Posterior cingulate gyrus (tissue), 11 donors: ENCODE data around the gene FAM3B.
"Not testable (repeated sequence)": the region's sequence is repeated elsewhere in the genome, so short reads cannot be mapped to it uniquely, and the experiment has no call there.

Experiments
- DNase-seq, 10 donors: peaks; one replicate each; pipeline versions ENCODE4 v3.0.0 to v3.0.0-alpha.2; 2020 to 2021; ENCODE audit warnings: mixed read lengths in 3 of 10
- intact Hi-C: fragments of 100-400 bp; cut with DNase I; formaldehyde crosslinking; loops from one replicate; pipeline ENCODE4 v1.15.1; 2023

The FAM3B gene, protein sequence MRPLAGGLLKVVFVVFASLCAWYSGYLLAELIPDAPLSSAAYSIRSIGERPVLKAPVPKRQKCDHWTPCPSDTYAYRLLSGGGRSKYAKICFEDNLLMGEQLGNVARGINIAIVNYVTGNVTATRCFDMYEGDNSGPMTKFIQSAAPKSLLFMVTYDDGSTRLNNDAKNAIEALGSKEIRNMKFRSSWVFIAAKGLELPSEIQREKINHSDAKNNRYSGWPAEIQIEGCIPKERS

DNA sequence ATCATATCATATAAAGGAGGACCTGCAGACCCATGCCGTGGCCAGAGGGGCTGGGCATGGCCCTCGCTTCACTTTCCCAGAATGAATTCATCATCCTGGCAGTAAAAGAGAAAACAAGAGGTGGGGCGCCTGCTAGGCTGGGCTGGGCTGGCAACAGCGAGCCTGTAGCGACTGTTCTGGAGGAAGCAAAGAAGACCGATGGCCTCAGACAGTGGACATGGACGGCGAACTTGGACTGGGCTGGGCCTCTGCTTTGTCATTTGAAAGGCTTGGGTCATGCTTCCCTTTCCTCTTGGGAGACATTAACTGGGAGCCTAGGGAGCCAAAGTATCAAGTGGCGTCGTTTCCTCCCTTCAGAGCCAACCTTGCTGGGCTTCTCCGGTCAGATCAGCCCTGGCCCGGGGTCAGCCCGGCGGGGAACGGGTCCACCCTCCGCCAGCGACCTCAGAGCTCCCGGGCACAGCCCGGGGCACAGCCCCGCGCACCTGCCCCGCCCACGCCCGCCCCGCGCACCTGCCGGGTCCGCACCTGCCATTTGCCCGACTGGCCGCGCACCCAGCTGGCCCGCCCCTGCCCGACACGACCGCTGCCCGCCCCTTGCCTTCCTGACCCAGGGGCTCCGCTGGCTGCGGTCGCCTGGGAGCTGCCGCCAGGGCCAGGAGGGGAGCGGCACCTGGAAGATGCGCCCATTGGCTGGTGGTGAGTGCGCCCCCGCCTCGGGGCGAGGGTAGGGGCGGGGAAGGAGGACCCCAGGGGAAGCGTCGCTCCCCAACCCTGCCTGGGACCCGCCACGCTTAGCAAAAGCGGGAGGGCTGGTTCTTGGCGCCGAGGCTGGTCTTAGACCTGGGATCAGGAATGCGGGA, at the start of gene FAM3B:
Gene FAM3B, plus strand, starts transcription at position 602 of the 863 bp plus-strand sequence. Its CDS starts 79 bp downstream, at position 681.
- intact Hi-C loops, result no loop called here
- DNase-seq, result peak in 1 of 10 donors; percentile 70

DNA sequence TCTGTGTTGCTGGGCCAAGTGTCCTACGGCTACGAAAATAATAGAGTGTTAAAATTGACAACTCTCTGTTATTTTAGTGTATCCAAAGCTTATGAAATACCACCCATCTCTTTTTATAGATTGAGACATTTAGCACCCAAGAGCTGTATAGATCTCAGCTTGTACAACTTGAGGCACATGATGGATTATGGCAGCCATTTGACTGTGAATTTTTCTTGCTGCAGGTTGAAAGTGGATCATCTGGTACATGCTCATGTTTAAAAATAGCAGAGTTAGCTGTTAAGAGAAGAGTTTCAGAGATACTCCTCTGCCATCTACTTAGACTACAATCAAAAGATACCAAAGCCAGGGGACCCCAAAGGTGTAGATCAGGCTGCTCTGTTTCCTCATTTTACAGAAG, 49.3 kb upstream of the FAM3B start:
- no peak for DNase-seq
- intact Hi-C loops, result no loop called here

DNA sequence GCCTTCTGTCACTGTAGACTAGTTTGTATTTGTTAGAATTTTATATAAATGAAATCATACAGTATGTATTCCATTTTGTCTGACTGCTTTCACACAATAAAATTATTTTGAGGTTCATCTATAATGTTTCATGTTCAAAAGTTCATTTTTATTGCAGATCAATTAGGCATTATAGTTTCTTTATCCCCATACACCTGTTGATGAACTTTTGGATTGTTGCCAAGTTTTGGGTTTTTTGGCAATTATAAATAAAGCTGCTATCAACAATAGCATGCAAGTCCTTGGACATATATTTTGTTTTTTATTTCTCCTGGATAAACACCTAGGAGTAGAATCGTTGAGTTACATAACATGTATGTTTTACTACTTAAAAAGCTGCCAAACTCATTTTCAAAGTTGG, 47.1 kb upstream of the FAM3B start:
- DNase-seq, result no peak
- intact Hi-C loops, result no loop called here

DNA sequence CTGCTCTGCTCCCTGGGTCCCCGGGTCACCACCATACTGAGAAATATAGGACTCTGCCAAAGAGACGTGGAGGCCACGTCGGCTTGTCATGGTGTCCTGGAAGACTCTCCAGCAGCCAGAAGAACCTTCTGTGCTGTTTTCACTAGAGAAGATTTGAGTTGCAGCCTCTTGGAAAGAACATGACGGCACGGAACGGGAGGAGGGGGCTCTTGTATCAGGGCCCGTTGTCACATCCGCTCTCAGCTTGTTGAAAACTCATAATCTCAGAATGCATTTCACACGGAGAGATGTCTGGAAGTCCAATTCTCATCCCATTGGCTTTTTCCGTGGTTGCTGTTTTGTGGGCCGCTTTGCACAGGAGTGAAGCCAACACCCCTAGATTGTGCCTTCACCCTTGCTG, 39.4 kb upstream of the FAM3B start:
- intact Hi-C loops, result no loop called here
- no peak for DNase-seq

DNA sequence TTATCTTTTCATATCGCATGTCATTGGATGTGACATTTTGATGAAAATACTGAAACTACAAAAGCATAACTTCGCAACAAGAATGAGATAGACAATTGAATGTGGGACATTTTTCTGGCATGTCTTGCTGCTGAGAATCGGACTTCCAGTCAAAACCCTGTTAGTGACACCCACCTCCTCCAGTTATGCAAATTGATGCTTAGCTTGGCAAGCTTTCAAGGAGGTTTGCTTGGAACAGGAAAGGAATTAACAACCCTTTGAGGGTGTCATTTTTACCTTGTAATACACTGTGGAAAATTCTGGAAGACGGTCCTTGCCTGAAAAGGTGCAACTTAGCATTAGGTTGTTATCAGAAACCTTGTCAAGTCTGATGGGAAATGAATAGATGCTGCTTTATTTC, 38.8 kb upstream of the FAM3B start:
- intact Hi-C loops, result no loop called here
- DNase-seq, result no peak

DNA sequence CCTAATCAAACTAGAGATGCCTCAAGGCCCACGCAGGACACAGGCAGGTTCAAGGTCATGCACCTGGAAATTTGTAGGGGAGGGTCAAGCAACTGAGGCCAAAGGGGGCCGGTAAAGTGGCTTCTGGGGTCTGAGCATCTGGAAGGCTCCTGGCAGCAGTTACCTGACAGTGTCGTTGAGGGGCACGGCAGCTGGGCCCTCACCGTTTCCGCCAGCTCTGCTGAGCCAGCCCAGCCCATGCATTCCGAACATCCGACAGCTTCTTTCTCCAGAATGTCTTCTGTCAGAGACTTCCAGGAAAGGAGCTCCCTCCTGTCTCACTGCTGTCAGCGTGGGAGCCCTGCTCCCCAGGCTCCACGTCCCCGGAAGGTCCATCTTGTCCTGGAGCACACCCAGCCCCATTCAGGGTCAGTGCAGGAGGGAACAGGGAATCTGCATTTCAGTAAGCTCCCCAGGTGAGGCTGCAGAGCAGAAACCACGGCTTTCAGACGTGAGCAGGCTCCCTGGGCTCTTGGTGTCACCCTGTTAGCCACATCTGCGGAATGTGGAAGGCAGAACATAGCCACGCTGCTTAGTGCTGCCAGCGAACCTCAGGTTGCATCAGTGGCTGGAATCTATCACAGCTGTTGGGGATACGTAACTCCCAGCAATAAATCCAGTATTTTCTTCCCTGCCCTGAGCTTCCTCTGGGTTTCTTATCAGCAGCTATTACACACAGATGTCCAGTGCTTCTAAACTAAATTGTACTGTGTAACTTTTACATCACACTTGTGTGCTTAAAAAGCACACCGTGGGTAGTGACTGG, 36.3 kb upstream of the FAM3B start:
- intact Hi-C loops, result loop anchor here (10.0 kb wide), 1 partner anchor 334 kb away; no protein-coding TSS in a partner anchor
- no peak for DNase-seq

DNA sequence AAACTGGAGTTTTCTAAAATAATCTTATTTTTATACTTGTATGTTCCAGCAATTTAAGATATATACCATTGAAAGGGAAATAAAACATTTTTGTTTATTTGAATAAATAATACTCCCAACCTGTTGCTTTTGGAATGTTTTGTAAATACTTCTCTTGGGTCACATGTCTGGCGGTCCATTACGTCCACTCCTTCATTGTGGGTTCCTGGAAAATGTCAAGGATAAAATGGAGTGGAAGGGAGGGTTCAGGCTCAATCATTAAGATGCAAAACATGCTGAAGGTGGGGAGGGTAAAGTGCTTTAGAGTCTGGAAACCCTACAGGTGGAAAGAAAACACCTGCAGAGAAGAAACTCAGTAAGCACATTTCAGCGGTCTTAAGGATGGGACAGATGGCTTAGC, 34.2 kb upstream of the FAM3B start:
- intact Hi-C loops, result loop anchor here (2.0 to 10.0 kb wide), 3 partner anchors 178 to 496 kb away; no protein-coding TSS in a partner anchor
- DNase-seq, result no peak

DNA sequence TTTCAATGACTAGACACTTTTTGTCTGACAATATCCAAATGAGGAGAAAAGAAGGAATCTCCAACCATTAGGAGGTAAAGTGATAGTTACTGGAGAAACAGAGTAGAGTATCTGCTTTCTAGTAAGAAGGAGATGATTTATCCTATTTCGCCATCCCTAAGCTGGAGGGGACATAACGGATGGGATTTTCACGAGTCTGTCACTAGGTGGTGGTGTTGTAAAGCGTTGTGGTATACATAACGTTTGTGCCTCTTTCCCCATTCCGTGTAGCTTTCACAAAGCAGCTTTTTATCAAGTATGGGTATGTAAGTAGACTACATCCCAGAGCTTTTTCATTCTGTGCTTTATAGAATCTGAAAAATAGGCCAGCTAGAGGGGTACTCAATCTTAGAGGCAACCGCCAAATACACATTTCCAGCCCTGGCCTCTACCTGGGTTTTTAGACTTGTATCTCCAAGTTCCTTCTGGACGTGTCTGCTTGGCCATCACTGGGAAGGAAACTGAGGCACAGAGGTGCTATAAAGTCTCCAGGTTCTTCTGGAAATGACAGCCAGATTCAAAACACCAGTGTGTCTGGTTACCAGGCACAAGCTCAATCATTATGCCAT, 33.3 kb upstream of the FAM3B start:
- intact Hi-C loops, result loop anchor here (2.0 to 10.0 kb wide), 3 partner anchors 177 to 495 kb away; no protein-coding TSS in a partner anchor
- DNase-seq, result peak in 3 of 10 donors; percentile 30 to 53 (median 36)

DNA sequence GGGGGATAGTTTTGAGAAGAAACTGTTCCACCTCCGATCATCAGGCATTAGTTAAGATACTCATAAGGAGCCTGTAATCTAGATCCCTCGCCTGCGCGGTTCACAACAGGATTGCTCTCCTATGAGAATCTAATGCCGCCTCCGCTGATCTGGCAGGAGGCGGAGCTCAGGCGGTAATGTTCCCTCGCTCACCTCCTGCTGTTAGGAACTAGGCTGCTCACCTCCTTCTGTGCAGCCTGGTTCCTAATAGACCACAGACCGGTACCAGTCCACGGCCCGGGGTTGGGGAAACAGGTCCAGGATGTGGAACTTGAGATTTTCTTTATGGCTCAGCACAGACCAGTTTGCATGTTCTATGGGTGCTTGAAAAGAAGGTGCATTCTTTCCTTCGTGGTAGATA, 27.2 kb upstream of the FAM3B start:
- DNase-seq, result no peak
- intact Hi-C loops, result loop anchor here (10.0 kb wide), 1 partner anchor 325 kb away; no protein-coding TSS in a partner anchor

DNA sequence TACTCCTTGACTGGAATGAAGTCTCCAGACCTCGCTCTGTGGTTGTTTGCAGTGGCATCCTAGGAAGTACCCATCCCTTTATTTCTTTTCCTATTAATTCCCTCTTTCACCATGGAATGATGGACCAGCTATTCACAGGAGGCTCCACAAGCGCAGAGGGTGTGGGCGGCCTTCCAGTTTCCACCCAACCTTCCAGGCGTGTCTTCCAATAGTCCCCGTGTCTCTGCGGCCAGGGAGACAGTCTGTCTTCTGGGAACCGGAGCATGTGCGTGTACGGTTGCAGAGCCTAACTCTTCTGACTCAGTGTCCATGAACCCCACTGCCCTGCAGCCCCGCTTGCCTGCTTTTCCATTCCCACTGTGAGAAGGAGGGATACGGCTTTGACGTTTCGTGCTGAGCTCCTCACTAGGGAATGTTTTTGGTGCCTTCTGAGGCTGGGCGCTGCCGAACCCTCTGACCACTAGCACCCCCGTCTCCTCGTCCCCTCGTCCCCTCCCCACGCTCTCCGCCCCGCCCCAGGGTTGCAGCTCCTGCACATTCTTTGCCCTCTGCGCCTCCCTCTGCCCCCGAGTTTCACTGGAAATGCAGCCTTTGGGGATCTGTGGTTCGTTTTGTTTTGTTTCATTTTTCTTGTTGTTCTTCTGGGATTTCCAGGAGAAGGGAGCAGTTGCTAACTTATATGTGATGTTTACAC, 26.3 kb upstream of the FAM3B start:
- peak in 1 of 10 donors; percentile 73 for DNase-seq
- intact Hi-C loops, result no loop called here

DNA sequence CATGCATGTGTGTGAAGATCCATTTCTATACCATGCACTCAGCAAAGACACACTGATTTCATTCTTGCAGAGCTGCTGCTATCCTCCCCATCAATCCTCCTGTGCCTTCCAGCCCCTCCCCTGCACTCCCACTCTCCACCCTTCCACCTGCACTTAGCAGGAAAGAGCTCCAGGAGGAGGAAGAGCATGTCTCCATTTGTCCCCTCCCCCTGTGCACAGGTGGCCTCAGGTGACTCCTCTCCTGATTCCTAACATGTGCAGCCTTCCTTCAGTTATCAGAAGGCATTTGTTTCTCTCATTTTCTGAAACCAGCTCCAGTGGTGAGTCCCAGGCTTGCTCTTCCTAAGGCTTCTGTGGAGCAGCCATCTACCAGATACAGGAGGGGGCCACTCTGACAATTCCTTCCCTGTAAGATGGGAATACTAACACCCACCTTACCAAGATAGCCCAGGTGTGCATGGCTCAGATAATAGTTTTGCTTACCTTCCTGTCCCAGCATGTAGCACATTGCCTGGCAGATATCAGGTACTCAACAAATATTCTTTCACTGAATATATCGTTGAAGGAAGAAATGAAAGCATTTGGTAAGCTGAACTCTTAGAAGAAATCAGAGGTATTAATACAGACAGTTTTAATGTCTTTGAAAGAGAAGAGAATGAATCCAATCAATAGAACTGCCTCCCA, 21.9 kb upstream of the FAM3B start:
- intact Hi-C loops, result no loop called here
- DNase-seq, result no peak

DNA sequence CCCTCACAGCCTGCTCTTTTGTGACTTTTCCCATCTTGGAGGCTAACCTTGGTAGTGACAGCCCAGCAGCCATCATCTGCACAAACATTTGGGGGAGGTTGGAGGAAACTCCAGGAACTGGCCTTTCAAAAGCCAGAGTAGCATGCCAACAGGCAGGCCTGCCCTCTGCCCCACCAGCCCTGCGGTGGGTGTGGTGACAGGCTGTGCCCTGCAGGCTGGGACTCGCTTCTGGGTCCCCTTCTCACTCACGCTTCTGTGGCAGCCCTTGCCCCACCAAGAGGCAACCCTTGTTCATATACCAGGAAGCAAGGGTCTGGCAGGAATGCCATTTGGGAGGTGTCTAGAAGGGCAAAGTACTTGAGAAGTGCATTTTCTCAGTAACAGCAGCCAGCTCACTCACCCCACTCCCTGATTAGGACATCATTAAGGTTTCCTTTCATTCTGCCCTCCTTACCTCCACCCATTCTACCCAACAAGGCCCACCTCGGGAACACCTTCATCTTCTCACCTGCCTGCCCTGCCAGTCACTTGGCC, 20.8 kb upstream of the FAM3B start:
- intact Hi-C loops, result no loop called here
- no peak for DNase-seq

DNA sequence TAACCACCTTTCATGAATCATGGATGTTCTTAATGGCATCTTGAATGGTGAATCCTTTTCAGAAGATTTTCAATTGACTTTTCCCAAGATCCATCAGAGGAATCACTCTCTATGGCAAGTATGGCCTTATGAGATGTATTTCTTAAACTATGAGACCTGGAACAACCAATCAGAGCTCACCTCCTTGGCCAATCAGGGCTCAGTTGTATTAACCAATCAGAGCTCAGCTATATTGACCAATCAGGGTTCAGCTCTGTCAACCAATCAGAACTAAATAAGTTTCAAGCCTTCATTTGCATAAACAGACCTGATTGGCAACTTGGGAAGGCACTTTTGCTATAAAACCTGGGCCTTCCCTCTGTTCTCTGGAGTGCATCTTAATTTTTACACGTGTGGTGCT, 13.6 kb upstream of the FAM3B start:
- intact Hi-C loops, result no loop called here
- no peak for DNase-seq

DNA sequence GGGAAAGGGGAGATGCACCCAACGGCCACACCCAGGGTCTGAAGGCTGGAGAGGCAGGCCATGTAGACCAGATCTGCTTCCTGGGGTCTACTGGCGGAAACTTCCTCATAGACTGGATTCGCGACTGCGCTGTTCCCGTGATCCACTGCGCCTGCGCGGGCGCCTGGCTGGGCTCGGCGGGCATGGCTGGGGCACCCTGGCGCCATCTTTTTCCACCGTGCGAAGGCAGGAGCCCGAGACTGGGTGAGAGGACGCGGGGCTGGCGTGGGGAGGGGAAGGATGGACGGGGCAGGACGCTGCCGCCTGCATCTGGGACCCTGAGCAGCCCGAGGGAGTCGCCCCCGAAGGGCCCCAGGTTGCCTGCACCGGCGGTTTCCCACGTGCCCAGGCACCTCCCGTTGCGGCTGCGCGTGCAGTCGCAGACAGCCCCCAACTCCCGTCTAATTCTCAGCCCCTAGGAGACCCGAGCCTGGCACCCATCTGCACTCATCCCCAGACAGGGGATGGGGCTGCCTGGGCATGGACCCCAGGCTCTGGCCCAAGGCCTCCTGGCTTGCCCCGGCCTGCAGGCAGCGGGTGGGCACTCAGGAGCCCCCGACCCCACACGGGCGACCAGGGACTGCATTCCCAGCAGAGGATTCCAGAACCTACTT, 12.4 kb upstream of the FAM3B start:
- intact Hi-C loops, result no loop called here
- DNase-seq, result peak in 1 of 10 donors; percentile 74

DNA sequence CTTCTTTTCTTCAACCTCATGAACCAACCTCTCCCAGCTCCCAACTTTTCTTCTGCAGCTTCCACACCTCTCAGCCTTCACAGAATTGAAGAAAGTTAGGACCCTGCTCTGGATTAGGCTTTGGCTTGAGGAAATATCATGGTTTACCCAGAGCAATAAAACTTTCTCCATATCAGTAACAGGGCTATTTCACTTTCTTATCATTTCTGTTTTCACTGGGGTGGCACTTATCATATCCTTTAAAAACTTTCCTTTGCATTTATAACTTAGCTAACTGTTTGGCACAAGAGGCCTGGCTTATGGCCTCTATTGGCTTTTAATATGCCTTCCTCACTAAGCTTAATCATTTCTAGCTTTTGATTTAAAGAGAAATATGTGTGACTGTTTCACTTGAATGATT, 9.4 kb upstream of the FAM3B start:
- intact Hi-C loops, result no loop called here
- no peak for DNase-seq

DNA sequence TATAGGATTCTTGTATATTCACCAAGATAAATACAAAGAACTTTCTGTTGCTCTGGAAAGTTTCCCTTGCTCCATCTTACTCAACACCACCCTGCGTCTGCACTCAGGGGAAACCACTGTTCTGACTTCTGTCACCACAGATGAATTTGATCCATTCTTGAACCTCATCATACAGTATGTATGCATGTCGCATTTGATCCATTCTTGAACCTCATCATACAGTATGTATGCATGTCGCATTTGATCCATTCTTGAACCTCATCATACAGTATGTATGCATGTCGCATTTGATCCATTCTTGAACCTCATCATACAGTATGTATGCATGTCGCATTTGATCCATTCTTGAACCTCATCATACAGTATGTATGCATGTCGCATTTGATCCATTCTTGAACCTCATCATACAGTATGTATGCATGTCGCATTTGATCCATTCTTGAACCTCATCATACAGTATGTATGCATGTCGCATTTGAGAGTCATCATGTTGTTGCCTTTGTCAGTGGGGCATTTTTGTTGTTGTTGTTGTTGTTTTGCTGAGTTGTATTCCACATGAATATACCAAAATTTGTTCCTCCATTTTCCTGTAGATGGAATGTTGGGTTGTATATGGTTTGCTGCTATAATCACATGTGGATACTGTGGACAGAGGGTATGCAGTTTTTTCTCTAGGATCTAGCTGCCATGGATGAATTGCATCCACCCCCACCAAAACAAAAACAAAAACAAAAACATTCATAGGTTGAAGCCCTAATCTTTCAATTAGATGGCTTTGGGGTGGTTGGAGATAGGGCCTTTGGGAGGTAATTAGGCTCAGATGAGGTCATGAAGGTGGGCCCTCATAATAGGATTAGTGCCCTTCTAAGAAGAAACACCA, 3.1 kb upstream of the FAM3B start:
- intact Hi-C loops, DNase-seq: not testable (repeated sequence)

DNA sequence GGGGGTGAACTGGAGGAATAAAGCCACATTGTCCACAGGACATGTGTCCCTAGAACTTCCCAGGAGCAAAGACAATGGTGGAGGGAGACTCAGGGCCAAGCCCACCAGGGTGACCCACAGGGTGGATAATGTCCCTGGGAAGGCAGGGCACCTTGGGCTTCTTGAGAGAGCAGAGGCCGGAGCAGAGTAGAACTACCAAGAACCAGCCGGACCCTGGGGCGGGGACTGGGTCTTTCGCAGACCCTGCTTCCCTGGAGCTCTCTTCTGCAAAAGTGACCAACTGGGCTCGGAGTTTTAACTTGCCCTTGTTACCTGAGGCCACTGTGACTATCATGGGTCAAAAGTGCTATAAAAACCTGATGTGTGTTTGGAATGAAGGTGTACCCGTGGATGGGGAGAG, 875 bp upstream of the FAM3B start:
- DNase-seq, result peak in 1 of 10 donors; percentile 79
- intact Hi-C loops, result no loop called here

DNA sequence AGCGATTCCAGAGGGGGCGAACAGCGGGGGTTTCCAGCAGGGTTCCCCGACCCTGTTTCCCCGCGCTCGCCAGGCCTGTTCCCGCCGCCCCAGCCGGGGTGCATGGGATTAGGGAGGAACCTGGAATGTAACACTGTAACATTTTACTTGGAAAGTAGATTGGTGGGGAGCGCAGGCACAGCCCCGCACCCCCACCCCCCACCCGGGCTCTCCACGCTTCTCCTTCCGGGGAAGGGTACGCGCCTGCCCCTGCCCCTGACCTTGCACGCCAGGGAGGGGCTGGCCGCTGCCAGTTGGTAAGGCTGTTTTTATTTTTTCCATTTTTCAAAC, 427 bp downstream of the FAM3B start:
- intact Hi-C loops, result no loop called here

More for the DNA sequence above, 427 bp downstream of the FAM3B start:
- DNase-seq, result no peak
